ENCODE data around the gene DYNC1H1. TPM values are rescaled to one million over a fixed set of nuclear protein-coding genes. Genes with fewer than 3 reads are reported as not detected.

Gene DYNC1H1
- total RNA-seq, 1 experiment from 2014 or later = 210 TPM

- Histone ChIP-seq H3K27me3 (ENCODE audit: control insufficient read depth, insufficient read depth, low read length) (no peaks in the 10 kb centered on the region), H3K36me3 (replicated peaks; ENCODE audit: control insufficient read depth, insufficient read depth, low read length) (no peaks in the 10 kb centered on the region), H3K4me3 (ENCODE audit: insufficient read depth, low read depth, low read length) (no peak overlapping the region)
- no peak for DNase-seq
Observed at GRCh38 chr14:101929946-101930345, 34.4 kb upstream of the DYNC1H1 start.

DNA sequence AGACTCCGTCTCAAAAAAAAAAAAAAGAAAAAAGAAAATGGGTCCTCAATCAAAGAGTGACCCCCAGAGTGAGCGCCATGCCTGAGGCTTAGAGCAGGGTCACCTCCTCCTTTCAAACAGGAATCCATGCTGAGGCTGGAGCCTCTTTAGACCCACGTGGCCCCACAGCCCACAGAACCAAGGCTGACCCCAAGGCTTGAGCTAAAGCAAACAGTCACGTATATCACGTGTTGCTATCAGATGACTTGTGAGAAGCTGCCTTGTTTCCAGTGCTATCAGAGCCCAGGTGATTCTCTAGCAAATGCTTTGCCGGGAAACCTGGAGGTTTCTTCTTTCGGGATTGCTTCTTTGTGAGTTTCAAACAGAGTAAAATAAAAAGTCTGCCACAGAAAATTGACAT, 31.7 kb upstream of the DYNC1H1 start:
- H3K4me3 ChIP-seq (ENCODE audit: insufficient read depth, low read depth, low read length) = no peak overlapping the region
- H3K36me3 ChIP-seq (replicated peaks; ENCODE audit: control insufficient read depth, insufficient read depth, low read length) = no peaks in the 10 kb centered on the region
- H3K27me3 ChIP-seq (ENCODE audit: control insufficient read depth, insufficient read depth, low read length) = no peaks in the 10 kb centered on the region
- DNase-seq = no peak

- no peaks in the 10 kb centered on the region for H3K36me3 ChIP-seq (replicated peaks; ENCODE audit: control insufficient read depth, insufficient read depth, low read length)
- H3K4me3 ChIP-seq (ENCODE audit: insufficient read depth, low read depth, low read length) = no peak overlapping the region
- DNase-seq = no peak
- H3K27me3 ChIP-seq (ENCODE audit: control insufficient read depth, insufficient read depth, low read length) = peaks cover 2% of the 10 kb centered on the region; the same call in 1 of the 2 replicates
Observed at GRCh38 chr14:101933209-101933608, 31.2 kb upstream of the DYNC1H1 start.

GRCh38 chr14:101934601-101935150, 29.7 kb upstream of the DYNC1H1 start:
- no peak for DNase-seq

GRCh38 chr14:101937926-101938767, 26.2 kb upstream of the DYNC1H1 start:
- Histone ChIP-seq H3K4me3 (ENCODE audit: insufficient read depth, low read depth, low read length) (no peak overlapping the region), H3K36me3 (replicated peaks; ENCODE audit: control insufficient read depth, insufficient read depth, low read length) (no peaks in the 10 kb centered on the region), H3K27me3 (ENCODE audit: control insufficient read depth, insufficient read depth, low read length) (peaks cover 19% of the 10 kb centered on the region)
- no peak for DNase-seq

More at GRCh38 chr14:101934601-101935150, 29.7 kb upstream of the DYNC1H1 start:
- no peak overlapping the region for H3K4me3 ChIP-seq (ENCODE audit: insufficient read depth, low read depth, low read length)
- no peaks in the 10 kb centered on the region for H3K36me3 ChIP-seq (replicated peaks; ENCODE audit: control insufficient read depth, insufficient read depth, low read length)
- H3K27me3 ChIP-seq (ENCODE audit: control insufficient read depth, insufficient read depth, low read length) = peaks cover 6% of the 10 kb centered on the region

DNA sequence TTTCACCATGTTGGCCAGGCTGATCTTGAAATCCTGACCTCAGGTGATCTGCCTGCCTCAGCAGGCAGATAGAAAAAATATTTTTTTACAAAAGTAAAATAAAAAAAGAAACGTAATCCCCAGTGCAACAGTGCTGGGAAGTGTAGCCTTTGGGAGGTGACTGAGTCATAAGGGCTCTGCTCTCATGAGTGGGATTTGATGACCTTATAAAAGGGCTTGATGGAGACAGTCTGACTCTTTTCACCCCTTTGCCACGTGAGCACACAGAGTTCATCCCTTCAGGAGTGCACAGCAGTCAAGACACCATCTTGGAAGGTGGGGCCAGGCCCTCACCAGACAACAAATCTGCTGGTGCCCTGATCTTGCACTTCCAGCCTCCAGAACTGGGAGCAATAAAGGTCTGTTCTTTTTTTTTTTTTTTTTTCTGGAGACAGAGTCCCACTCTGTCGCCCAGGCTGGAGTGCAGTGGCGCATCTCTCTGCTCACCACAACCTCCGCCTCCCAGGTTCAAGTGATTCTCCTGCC, 24.7 kb upstream of the DYNC1H1 start:
- peaks cover 32% of the 10 kb centered on the region for H3K27me3 ChIP-seq (ENCODE audit: control insufficient read depth, insufficient read depth, low read length)
- no peaks in the 10 kb centered on the region for H3K36me3 ChIP-seq (replicated peaks; ENCODE audit: control insufficient read depth, insufficient read depth, low read length)
- H3K4me3 ChIP-seq (ENCODE audit: insufficient read depth, low read depth, low read length) = no peak overlapping the region
- DNase-seq = no peak

- no peaks in the 10 kb centered on the region for H3K36me3 ChIP-seq (replicated peaks; ENCODE audit: control insufficient read depth, insufficient read depth, low read length)
- no peak for DNase-seq
- no peak overlapping the region for H3K4me3 ChIP-seq (ENCODE audit: insufficient read depth, low read depth, low read length)
- H3K27me3 ChIP-seq (ENCODE audit: control insufficient read depth, insufficient read depth, low read length) = peaks cover 35% of the 10 kb centered on the region
Observed at GRCh38 chr14:101944451-101944850, 19.9 kb upstream of the DYNC1H1 start.

- peak; percentile 81 for DNase-seq
- Histone ChIP-seq H3K36me3 (replicated peaks; ENCODE audit: control insufficient read depth, insufficient read depth, low read length) (no peaks in the 10 kb centered on the region), H3K4me3 (ENCODE audit: insufficient read depth, low read depth, low read length) (no peak overlapping the region), H3K27me3 (ENCODE audit: control insufficient read depth, insufficient read depth, low read length) (peaks cover 33% of the 10 kb centered on the region)
Observed at GRCh38 chr14:101945171-101945570, 19.2 kb upstream of the DYNC1H1 start.

- Histone ChIP-seq H3K27me3 (ENCODE audit: control insufficient read depth, insufficient read depth, low read length) (peaks cover 27% of the 10 kb centered on the region), H3K4me3 (ENCODE audit: insufficient read depth, low read depth, low read length) (peak overlapping the region; percentile 59), H3K36me3 (replicated peaks; ENCODE audit: control insufficient read depth, insufficient read depth, low read length) (no peaks in the 10 kb centered on the region)
- DNase-seq = no peak
Observed at GRCh38 chr14:101947577-101947903, 16.8 kb upstream of the DYNC1H1 start.

GRCh38 chr14:101947904-101948665, 16.3 kb upstream of the DYNC1H1 start:
- DNase-seq = peak; percentile 98
- Histone ChIP-seq H3K4me3 (ENCODE audit: insufficient read depth, low read depth, low read length) (peak overlapping the region; percentile 59), H3K27me3 (ENCODE audit: control insufficient read depth, insufficient read depth, low read length) (peaks cover 22% of the 10 kb centered on the region), H3K36me3 (replicated peaks; ENCODE audit: control insufficient read depth, insufficient read depth, low read length) (no peaks in the 10 kb centered on the region)

- Histone ChIP-seq H3K4me3 (ENCODE audit: insufficient read depth, low read depth, low read length) (peak overlapping the region; percentile 59), H3K36me3 (replicated peaks; ENCODE audit: control insufficient read depth, insufficient read depth, low read length) (no peaks in the 10 kb centered on the region), H3K27me3 (ENCODE audit: control insufficient read depth, insufficient read depth, low read length) (peaks cover 16% of the 10 kb centered on the region)
- no peak for DNase-seq
Observed at GRCh38 chr14:101948666-101949216, 15.6 kb upstream of the DYNC1H1 start.

DNA sequence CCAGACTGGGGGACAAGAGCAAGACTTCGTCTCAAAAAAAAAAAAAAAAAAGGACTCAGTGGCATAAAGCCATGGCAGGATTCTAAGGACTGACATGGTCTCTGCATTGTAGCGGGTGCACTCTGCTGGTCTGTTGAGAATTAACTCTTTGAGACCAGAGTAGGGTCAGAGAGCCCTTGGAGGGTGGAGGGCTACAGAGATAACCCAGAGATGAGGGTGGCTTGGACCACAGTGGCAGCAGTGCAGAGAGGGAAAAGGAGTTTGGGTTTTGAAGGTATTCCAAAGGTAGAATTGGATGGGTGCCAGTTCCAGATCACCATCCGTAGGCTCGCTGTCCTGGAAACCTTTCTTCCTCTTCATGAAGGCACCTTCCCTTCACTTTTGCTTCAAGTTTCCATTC, 14.3 kb upstream of the DYNC1H1 start:
- Histone ChIP-seq H3K4me3 (ENCODE audit: insufficient read depth, low read depth, low read length) (no peak overlapping the region), H3K27me3 (ENCODE audit: control insufficient read depth, insufficient read depth, low read length) (peaks cover 8% of the 10 kb centered on the region), H3K36me3 (replicated peaks; ENCODE audit: control insufficient read depth, insufficient read depth, low read length) (no peaks in the 10 kb centered on the region)
- no peak for DNase-seq

DNA sequence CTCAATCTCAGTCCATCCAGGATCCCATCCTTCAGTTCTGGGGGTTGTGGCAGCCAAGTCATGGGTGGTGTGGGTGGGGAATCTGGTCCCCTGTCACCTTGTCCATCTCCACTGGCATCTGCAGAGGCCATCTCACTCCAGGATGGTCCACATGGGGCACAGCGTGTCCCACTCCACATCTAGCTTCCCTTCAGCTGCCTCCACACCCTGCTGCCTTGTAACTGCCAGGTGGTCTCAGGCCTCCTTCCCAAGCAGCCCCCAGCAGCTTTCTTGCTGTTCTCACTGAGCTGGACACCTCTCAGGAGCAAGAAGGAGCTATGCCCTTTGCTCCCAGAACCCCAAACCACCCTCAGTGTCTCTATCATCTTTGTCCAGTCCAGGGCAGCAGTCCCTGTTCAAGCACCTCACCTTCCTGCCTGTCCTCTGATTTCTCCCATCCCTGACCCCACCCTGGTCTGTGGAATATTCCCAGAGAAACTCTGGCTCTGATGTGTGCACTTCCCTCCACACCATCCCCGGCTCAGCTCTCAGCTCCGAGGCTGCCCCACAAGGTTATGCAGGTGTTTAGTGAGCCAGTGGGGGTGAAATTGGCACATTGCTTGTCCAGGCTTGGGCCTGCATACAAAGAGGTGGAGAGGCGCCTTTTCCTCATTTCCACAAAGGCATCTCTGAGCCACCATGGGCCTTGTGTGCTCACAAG, 13.7 kb upstream of the DYNC1H1 start:
- Histone ChIP-seq H3K36me3 (replicated peaks; ENCODE audit: control insufficient read depth, insufficient read depth, low read length) (no peaks in the 10 kb centered on the region), H3K27me3 (ENCODE audit: control insufficient read depth, insufficient read depth, low read length) (peaks cover 8% of the 10 kb centered on the region), H3K4me3 (ENCODE audit: insufficient read depth, low read depth, low read length) (no peak overlapping the region)
- DNase-seq = no peak

DNA sequence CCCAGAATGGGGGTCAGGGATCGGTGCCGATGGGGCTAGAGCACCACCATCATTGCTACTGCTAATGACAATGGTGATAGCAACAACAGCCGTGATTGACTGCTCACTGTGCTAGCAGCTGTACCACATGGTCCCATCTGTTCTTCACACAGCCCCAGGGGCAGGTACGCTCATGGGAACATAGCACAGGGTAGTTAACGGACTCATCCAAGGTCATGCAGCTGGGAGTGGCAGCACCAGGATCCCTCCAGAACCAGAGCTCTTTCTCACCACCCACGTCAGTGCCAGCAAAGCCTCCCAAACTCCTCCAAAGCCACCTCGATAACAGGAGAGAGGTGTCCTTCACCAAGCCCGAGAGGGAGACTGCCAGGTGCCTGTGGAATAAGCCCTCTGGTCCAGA, 11.2 kb upstream of the DYNC1H1 start:
- H3K36me3 ChIP-seq (replicated peaks; ENCODE audit: control insufficient read depth, insufficient read depth, low read length) = no peaks in the 10 kb centered on the region
- H3K4me3 ChIP-seq (ENCODE audit: insufficient read depth, low read depth, low read length) = no peak overlapping the region
- DNase-seq = peak; percentile 14
- H3K27me3 ChIP-seq (ENCODE audit: control insufficient read depth, insufficient read depth, low read length) = no peaks in the 10 kb centered on the region

Measured in H7 (cell line).